Thymus (tissue), 11 donors: Measurements from ENCODE around the gene PARD3B. TPM values are rescaled to one million over a fixed set of nuclear protein-coding genes. Genes with fewer than 3 reads are reported as not detected.

Experiments used
- DNase-seq, 9 donors: peaks; one replicate each; pipeline ENCODE4 v3.0.0-alpha.2; 2013; ENCODE audit warnings: low spot score in 9 of 9, low read depth in 6 of 9, missing footprints in 1 of 9
- H3K27ac ChIP-seq, 2 donors: one replicate each; pipeline ENCODE4 v1.5.1; 2013; ENCODE audit warnings: control low read depth in 1 of 2, low read depth in 1 of 2, low read length in 1 of 2, mild to moderate bottlenecking in 1 of 2, moderate library complexity in 1 of 2
- H3K27me3 ChIP-seq, 2 donors: one replicate each; pipeline ENCODE4 v1.5.1; 2013; ENCODE audit warnings: low read length in 1 of 2; ENCODE audit not compliant: control insufficient read depth in 2 of 2, insufficient read depth in 1 of 2
- H3K36me3 ChIP-seq, 2 donors: one replicate each; pipeline ENCODE4 v1.5.1; 2013; ENCODE audit warnings: low read length in 1 of 2, mild to moderate bottlenecking in 1 of 2, moderate library complexity in 1 of 2; ENCODE audit not compliant: control insufficient read depth in 2 of 2, insufficient read depth in 2 of 2
- H3K4me1 ChIP-seq, 2 donors: one replicate each; pipeline ENCODE4 v1.5.1; 2013; ENCODE audit warnings: low read length in 2 of 2; ENCODE audit not compliant: control insufficient read depth in 2 of 2, insufficient read depth in 2 of 2
- H3K4me3 ChIP-seq, 2 donors: one replicate each; pipeline ENCODE4 v1.5.1; 2013; ENCODE audit warnings: low read length in 2 of 2, control low read depth in 1 of 2, mild to moderate bottlenecking in 1 of 2
- H3K9me3 ChIP-seq, 2 donors: one replicate each; pipeline ENCODE4 v1.5.1; 2013; ENCODE audit warnings: low read length in 1 of 2, mild to moderate bottlenecking in 1 of 2; ENCODE audit not compliant: control insufficient read depth in 2 of 2, insufficient read depth in 1 of 2
- WGBS: extraction: QIAGEN DNeasy Blood & Tissue Kit; methylation state at CpG from one replicate; pipeline ENCODE4 v1.1.7; 2013; 5-methylcytosine and 5-hydroxymethylcytosine counted together
- polyA plus RNA-seq: library from polyadenylated mRNA; stranded (reverse); fragments of 200-250 nt; gene quantifications from one replicate; pipeline ENCODE4 v1.2.3, GENCODE V29; 2013
- total RNA-seq: library from RNA; stranded (reverse); fragments of 120-200 nt; gene quantifications from one replicate; pipeline ENCODE4 v1.2.4, GENCODE V29; 2013
- donor health status: healthy.

PARD3B gene
- total and polyA plus RNA-seq, 2 donors: 1.0 to 2.4 TPM

DNA sequence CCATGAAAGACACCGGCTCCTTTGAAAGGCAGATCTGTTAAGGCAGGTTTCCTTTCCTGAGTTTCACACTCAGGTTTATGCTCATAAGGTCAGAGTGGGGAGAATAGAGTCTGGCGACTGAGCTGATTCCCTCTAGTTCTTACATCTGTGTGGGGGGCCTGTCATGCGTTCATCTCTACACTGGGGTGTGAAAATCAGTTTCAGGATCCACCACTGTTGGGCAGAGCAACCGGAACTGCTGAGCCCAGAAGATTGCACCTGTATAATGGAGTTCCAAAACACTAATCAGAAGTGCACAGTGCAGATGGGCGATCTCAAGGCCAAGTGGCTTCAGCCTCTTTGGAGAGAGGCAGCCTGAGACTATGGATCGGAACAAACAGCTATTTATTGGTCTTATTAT lies 955.7 kb downstream of the PARD3B start:
- Histone ChIP-seq H3K9me3 (no peaks in the 10 kb centered on the region), H3K36me3 (no peaks in the 10 kb centered on the region), H3K27ac (no peak overlapping the region), H3K27me3 (no peaks in the 10 kb centered on the region), H3K4me1 (no peaks in the 10 kb centered on the region), H3K4me3 (no peak overlapping the region)
- no peak for DNase-seq
- 96% methylated on average over 6 of the region's 6 CpGs for WGBS

DNA sequence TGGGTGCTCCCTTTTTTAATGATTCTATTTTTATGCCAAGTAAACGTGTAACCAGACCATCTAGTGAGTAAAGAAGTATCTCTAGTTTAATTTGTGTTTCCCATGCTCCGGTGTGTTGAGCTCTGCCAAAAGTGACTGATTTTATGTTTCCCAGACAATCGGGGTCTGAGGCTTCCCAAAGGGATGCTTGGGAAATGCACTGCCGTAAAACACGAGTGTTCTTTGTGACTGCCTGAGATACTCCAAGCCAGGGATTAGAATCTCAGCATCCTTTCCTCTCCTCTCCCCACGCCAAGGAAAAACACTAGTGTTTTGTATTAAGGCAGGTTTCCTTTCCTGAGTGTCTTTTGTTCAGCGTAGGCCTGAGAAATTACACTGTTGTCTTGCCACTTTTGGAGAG lies 956.6 kb downstream of the PARD3B start:
- Histone ChIP-seq H3K36me3 (no peaks in the 10 kb centered on the region), H3K9me3 (no peaks in the 10 kb centered on the region), H3K27ac (no peak overlapping the region), H3K4me3 (no peak overlapping the region), H3K4me1 (no peaks in the 10 kb centered on the region), H3K27me3 (no peaks in the 10 kb centered on the region)
- DNase-seq: no peak
- 94% methylated on average over 7 of the region's 7 CpGs for WGBS

- Histone ChIP-seq H3K4me3 (no peak overlapping the region), H3K4me1 (no peaks in the 10 kb centered on the region), H3K27ac (no peak overlapping the region), H3K36me3 (no peaks in the 10 kb centered on the region), H3K27me3 (no peaks in the 10 kb centered on the region), H3K9me3 (no peaks in the 10 kb centered on the region)
- WGBS: 94% methylated on average over 2 of the region's 2 CpGs
- DNase-seq: no peak
Measured at GRCh38 chr2:205505371-205505770, 960.1 kb downstream of the PARD3B start.

DNA sequence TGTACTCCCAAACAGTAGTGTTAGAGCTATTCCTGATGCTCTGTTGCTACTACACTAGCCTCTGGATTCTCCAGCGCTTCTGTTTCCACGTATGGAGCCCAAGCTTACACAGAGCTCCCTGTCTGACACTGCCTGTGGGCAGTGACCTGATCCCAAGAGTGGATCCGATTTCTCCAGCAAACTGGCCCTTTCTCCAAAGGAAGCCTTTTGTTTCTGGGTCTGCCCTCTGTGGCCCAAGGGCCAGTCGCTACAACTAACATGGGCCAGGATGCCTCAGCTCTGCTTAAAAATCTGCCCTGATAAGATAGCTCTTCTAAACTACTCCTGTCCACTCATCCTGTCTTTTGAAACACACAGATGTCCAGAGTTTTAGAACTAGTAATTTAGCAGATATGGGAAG lies 964.4 kb downstream of the PARD3B start:
- 95% methylated on average over 4 of the region's 4 CpGs for WGBS
- no peaks in the 10 kb centered on the region for H3K27me3 ChIP-seq

DNA sequence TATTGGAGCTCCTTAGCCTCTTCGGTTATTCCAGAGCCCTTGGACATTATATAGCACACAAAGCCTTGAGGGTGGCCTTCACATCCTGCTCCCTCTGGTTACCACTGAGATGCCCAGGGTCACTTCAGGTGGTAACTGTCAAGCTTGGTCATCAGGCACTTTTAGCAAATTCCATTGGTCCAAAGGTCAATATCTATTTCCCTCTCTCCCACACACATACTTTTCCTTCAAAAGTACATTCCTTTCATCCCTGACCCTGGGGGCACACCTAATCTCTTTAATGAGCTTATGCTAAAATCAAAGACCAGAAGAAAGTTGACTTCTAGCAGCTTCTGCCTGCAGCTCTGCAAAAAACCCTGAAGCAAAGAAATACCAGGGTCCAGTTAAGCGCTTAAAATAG lies 965.1 kb downstream of the PARD3B start:
- 98% methylated on average over 2 of the region's 2 CpGs for WGBS
- Histone ChIP-seq H3K27ac (no peak overlapping the region), H3K27me3 (no peaks in the 10 kb centered on the region), H3K36me3 (no peaks in the 10 kb centered on the region), H3K4me3 (no peak overlapping the region), H3K9me3 (no peaks in the 10 kb centered on the region), H3K4me1 (no peaks in the 10 kb centered on the region)
- no peak for DNase-seq

More for the DNA sequence above, 964.4 kb downstream of the PARD3B start:
- no peaks in the 10 kb centered on the region for H3K9me3 ChIP-seq
- DNase-seq: no peak
- no peak overlapping the region for H3K27ac ChIP-seq
- H3K36me3 ChIP-seq: no peaks in the 10 kb centered on the region
- no peak overlapping the region for H3K4me3 ChIP-seq
- H3K4me1 ChIP-seq: no peaks in the 10 kb centered on the region

GRCh38 chr2:205511221-205511620 lies 965.9 kb downstream of the PARD3B start:
- Histone ChIP-seq H3K36me3 (no peaks in the 10 kb centered on the region), H3K27ac (no peak overlapping the region), H3K4me3 (no peak overlapping the region), H3K27me3 (no peaks in the 10 kb centered on the region), H3K4me1 (no peaks in the 10 kb centered on the region), H3K9me3 (no peaks in the 10 kb centered on the region)
- no peak for DNase-seq
- 14% methylated on average over 2 of the region's 2 CpGs for WGBS

- Histone ChIP-seq H3K36me3 (no peaks in the 10 kb centered on the region), H3K4me3 (no peak overlapping the region), H3K9me3 (no peaks in the 10 kb centered on the region), H3K27me3 (no peaks in the 10 kb centered on the region), H3K27ac (no peak overlapping the region), H3K4me1 (no peaks in the 10 kb centered on the region)
- WGBS: 96% methylated on average over 3 of the region's 3 CpGs
- no peak for DNase-seq
Measured at GRCh38 chr2:205511641-205512040, 966.4 kb downstream of the PARD3B start.

GRCh38 chr2:205520311-205520710 lies 975.0 kb downstream of the PARD3B start:
- Histone ChIP-seq H3K27ac (no peak overlapping the region), H3K4me1 (no peaks in the 10 kb centered on the region), H3K27me3 (no peaks in the 10 kb centered on the region), H3K4me3 (no peak overlapping the region), H3K36me3 (no peaks in the 10 kb centered on the region), H3K9me3 (no peaks in the 10 kb centered on the region)
- 94% methylated on average over 4 of the region's 4 CpGs for WGBS
- DNase-seq: no peak

GRCh38 chr2:205524656-205525055 lies 979.4 kb downstream of the PARD3B start:
- H3K27ac ChIP-seq: no peak overlapping the region
- no peak for DNase-seq
- no peaks in the 10 kb centered on the region for H3K36me3 ChIP-seq
- WGBS: 92% methylated on average over 3 of the region's 3 CpGs
- H3K4me3 ChIP-seq: no peak overlapping the region
- H3K9me3 ChIP-seq: no peaks in the 10 kb centered on the region
- no peaks in the 10 kb centered on the region for H3K4me1 ChIP-seq
- H3K27me3 ChIP-seq: no peaks in the 10 kb centered on the region

- no peaks in the 10 kb centered on the region for H3K36me3 ChIP-seq
- no peak overlapping the region for H3K27ac ChIP-seq
- no peaks in the 10 kb centered on the region for H3K27me3 ChIP-seq
- no peaks in the 10 kb centered on the region for H3K9me3 ChIP-seq
- no peak for DNase-seq
- no peak overlapping the region for H3K4me3 ChIP-seq
- H3K4me1 ChIP-seq: no peaks in the 10 kb centered on the region
Measured at GRCh38 chr2:205527801-205528200, 982.5 kb downstream of the PARD3B start.
